DND-41 (cell line): ENCODE results near the gene TMEM231.
"Not testable (repeated sequence)": the region's sequence is repeated elsewhere in the genome, so short reads cannot be mapped to it uniquely, and the experiment has no call there.

Experiments used
- ATAC-seq: fragments of 200-7000 bp; cut with Tn5 transposase; 3 replicates; pipeline ENCODE4 v1.9.1; 2021; ENCODE audit warnings: low read depth; ENCODE audit not compliant: insufficient read depth
- DNase-seq: peaks from one replicate; pipeline ENCODE4 v3.0.0-alpha.2; 2020
- H2AFZ ChIP-seq: 2 replicates; pipeline ENCODE4 v1.6.0; 2012; ENCODE audit warnings: low read depth, low read length
- H3K27ac ChIP-seq: 2 replicates; pipeline ENCODE4 v1.5.1; 2012; ENCODE audit warnings: low read length, inconsistent platforms
- H3K27me3 ChIP-seq: fragments of 200-600 bp; sonication (generic); 2 replicates; pipeline ENCODE4 v1.6.0; 2012; ENCODE audit warnings: low read length, mild to moderate bottlenecking, inconsistent platforms; ENCODE audit not compliant: insufficient read depth, poor library complexity
- H3K36me3 ChIP-seq: 2 replicates; pipeline ENCODE4 v1.5.1; 2012; ENCODE audit warnings: low read length, inconsistent platforms; ENCODE audit not compliant: insufficient read depth
- H3K4me1 ChIP-seq: 2 replicates; pipeline ENCODE4 v1.5.1; 2012; ENCODE audit warnings: mild to moderate bottlenecking, low read length; ENCODE audit not compliant: insufficient read depth
- H3K4me2 ChIP-seq: 2 replicates; pipeline ENCODE4 v1.6.0; 2012; ENCODE audit warnings: mild to moderate bottlenecking, moderate library complexity, low read length, inconsistent platforms; ENCODE audit not compliant: insufficient read depth
- H3K4me3 ChIP-seq, 2 experiments: fragments of 200-600 bp in 1 of 2; shearing (Covaris generic) in 1 of 2; 2 replicates each; pipeline ENCODE4 v1.5.1; 2012 to 2016; ENCODE audit warnings: inconsistent platforms in 2 of 2, low read length in 2 of 2, mild to moderate bottlenecking in 2 of 2, low read depth in 1 of 2, moderate library complexity in 1 of 2
- H3K79me2 ChIP-seq: 2 replicates; pipeline ENCODE4 v1.6.0; 2012; ENCODE audit warnings: low read length, inconsistent platforms; ENCODE audit not compliant: insufficient read depth
- H3K9ac ChIP-seq: 2 replicates; pipeline ENCODE4 v1.6.0; 2012; ENCODE audit warnings: low read depth, mild to moderate bottlenecking, inconsistent platforms, low read length, moderate library complexity
- H3K9me3 ChIP-seq: 2 replicates; pipeline ENCODE4 v1.5.1; 2012; ENCODE audit warnings: low read length, moderate library complexity, mild to moderate bottlenecking, inconsistent platforms; ENCODE audit not compliant: insufficient read depth, severe bottlenecking
- H4K20me1 ChIP-seq: 2 replicates; pipeline ENCODE4 v1.6.0; 2012; ENCODE audit warnings: low read length; ENCODE audit not compliant: insufficient read depth
- CTCF ChIP-seq: IDR thresholded peaks from 2 replicates; pipeline ENCODE4 v1.5.1; 2012; ENCODE audit warnings: borderline replicate concordance, low read length, moderate library complexity, mild to moderate bottlenecking; ENCODE audit not compliant: poor library complexity, severe bottlenecking; ENCODE audit errors: extremely low read depth
- EZH2 ChIP-seq: IDR thresholded peaks from 3 replicates; pipeline ENCODE4 v1.6.1; 2012; ENCODE audit warnings: borderline replicate concordance, low read depth, mild to moderate bottlenecking, moderate library complexity, low read length, inconsistent platforms; ENCODE audit not compliant: severe bottlenecking

Gene TMEM231

DNA sequence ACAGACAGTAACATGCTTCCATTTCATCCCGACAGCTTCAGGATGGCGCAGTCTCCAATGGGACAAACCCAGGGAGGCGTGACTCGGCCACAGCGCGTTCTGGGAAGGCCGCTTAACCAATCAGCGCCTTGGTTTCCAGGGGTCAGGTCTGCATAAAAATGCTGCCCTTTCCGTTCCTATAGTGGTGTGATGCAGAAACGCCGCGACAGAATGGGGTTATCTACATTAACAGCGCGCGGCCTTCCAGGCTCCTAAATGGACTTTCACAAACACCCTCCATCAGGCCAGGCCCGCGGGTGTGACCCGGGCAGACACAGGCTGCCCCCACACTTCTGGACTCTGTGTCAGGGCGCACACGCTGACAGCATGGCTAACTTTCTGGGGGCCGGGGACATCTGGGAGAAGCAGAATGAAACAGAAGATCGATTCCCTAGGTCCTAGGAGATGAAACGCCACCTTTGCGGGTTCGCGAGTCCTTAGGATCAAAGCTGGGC is 792 bp downstream of the TMEM231 start:
- TF ChIP-seq CTCF: no peak
- no peak for TF ChIP-seq EZH2
- Histone ChIP-seq H3K9me3 (no peaks in the 10 kb centered on the region), H3K27me3 (no peaks in the 10 kb centered on the region), H3K27ac (no peak overlapping the region), H3K4me1 (peaks cover 26% of the 10 kb centered on the region), H3K9ac (peak overlapping the region; percentile 56), H3K79me2 (no peaks in the 10 kb centered on the region), H4K20me1 (no peaks in the 10 kb centered on the region), H3K4me3 (peak overlapping the region; percentile 43 to 73; a peak in 3 of 4 replicates), H3K36me3 (no peaks in the 10 kb centered on the region), H2AFZ (peak overlapping the region; percentile 84), H3K4me2 (peak overlapping the region; percentile 91)
- ATAC-seq (no peak), DNase-seq (no peak)

DNA sequence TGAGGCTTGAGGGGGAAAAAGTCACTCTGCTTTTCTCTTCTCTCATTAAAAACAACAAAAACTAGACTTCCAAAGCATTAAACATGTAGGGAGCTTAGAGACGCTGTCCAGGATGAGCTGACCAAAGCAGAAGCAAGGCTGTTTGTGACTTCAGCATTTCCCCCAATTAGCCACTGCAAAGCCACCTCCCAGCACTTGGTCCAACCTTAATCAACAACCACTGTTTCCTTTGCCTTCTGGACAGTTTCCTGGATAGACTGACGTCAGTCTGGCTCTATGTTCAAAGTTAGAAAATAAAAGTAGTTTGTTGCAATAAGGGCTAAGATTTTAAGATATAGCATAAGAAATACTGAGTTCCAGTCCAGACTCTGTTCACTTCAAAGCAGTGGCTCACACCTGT is 3.1 kb downstream of the TMEM231 start:
- Histone ChIP-seq H3K4me2 (no peak overlapping the region), H3K27me3 (no peaks in the 10 kb centered on the region), H4K20me1 (no peaks in the 10 kb centered on the region), H3K9me3 (no peaks in the 10 kb centered on the region), H3K79me2 (no peaks in the 10 kb centered on the region), H3K4me1 (peaks cover 30% of the 10 kb centered on the region), H3K27ac (no peak overlapping the region), H2AFZ (no peak overlapping the region), H3K9ac (no peak overlapping the region), H3K36me3 (no peaks in the 10 kb centered on the region), H3K4me3 (no peak overlapping the region)
- DNase-seq (no peak), ATAC-seq (no peak)
- TF ChIP-seq CTCF: no peak
- no peak for TF ChIP-seq EZH2

DNA sequence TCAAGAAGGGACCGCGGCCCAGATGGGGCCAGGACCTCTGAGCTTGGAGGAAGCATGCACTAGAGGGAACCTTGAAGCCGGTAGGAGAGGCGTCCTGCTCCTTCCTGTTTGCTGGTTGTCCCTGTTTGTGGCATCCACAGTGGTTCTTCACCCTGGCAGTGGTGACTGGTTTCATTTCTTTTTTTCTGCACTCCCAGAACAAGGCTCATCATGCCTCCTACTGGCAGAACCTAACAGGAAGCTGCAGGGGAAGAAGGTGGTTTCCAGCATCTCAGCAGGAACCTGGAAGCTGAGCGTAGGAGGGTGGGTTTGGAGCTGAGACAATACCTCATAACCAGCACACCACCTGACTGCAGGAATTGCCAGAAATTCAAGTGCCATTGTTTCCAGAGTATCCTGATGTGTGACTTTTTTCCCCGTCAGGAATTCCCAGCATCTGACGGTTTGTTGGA is 5.8 kb downstream of the TMEM231 start:
- no peak overlapping the region for H3K4me2 ChIP-seq
- DNase-seq: peak; percentile 52
- peak; percentile 78 for ATAC-seq
- no peaks in the 10 kb centered on the region for H4K20me1 ChIP-seq
- H3K36me3 ChIP-seq: no peaks in the 10 kb centered on the region
- H3K9me3 ChIP-seq: no peaks in the 10 kb centered on the region
- no peaks in the 10 kb centered on the region for H3K79me2 ChIP-seq
- peaks cover 13% of the 10 kb centered on the region for H3K4me1 ChIP-seq
- H3K9ac ChIP-seq: no peak overlapping the region
- no peak overlapping the region for H3K4me3 ChIP-seq
- H3K27me3 ChIP-seq: no peaks in the 10 kb centered on the region
- TF ChIP-seq CTCF (peak; percentile 78), EZH2 (no peak)
- H2AFZ ChIP-seq: peak overlapping the region; percentile 47; the same call in 1 of the 2 replicates
- H3K27ac ChIP-seq: no peak overlapping the region

- not testable (repeated sequence) for DNase-seq, H3K9me3 ChIP-seq, ATAC-seq, H3K79me2 ChIP-seq, H4K20me1 ChIP-seq, H3K36me3 ChIP-seq, H3K4me2 ChIP-seq, H3K27ac ChIP-seq, H3K4me3 ChIP-seq, H3K27me3 ChIP-seq, H3K4me1 ChIP-seq, H2AFZ ChIP-seq, H3K9ac ChIP-seq
These were observed 7.6 kb downstream of the TMEM231 start for GRCh38 chr16:75548456-75548855.
